IMR-90 (cell line): Measurements from ENCODE around the gene TP73. TPM values are rescaled to one million over a fixed set of nuclear protein-coding genes. Genes with fewer than 3 reads are reported as not detected.

Experiments
- ATAC-seq: fragments of 200-7000 bp; cut with Tn5 transposase; 2 replicates; pipeline ENCODE4 v1.9.1; 2020; ENCODE audit warnings: low read depth, mild to moderate bottlenecking, moderate library complexity
- BruUV-seq: library from RNA; stranded (reverse); fragments of 400-500 nt; replicated peaks from 2 replicates; lab custom pipeline; 2021; lab: Mats Ljungman, UMichigan
- CTCF ChIA-PET: fragments of 300-600 bp; formaldehyde crosslinking; extraction: SDS; loops from one replicate; lab custom pipeline; 2021; ENCODE audit warnings: antibody characterized with exemption; lab: Yijun Ruan, JAX
- POLR2A ChIA-PET: fragments of 300-600 bp; sonication (Branson Sonifier 250); formaldehyde crosslinking; loops from one replicate; lab custom pipeline; 2022; ENCODE audit warnings: antibody characterized with exemption; ENCODE audit not compliant: unreplicated experiment; lab: Charles Lee
- DNase-seq: peaks from one replicate; pipeline ENCODE4 v3.0.0; 2013
- H2AFZ ChIP-seq: replicated peaks from 2 replicates; pipeline ENCODE3; 2013; ENCODE audit warnings: low read length, mild to moderate bottlenecking; ENCODE audit not compliant: poor library complexity
- H2AK5ac ChIP-seq: 2 replicates; pipeline ENCODE4 v1.6.1; 2013; ENCODE audit warnings: low read depth, low read length, inconsistent platforms
- H2AK9ac ChIP-seq: replicated peaks from 2 replicates; pipeline ENCODE3; 2013; ENCODE audit warnings: mild to moderate bottlenecking, low read depth, low read length, moderate library complexity; ENCODE audit not compliant: poor library complexity
- H2BK120ac ChIP-seq: 2 replicates; pipeline ENCODE4 v1.6.1; 2013; ENCODE audit warnings: low read depth, low read length, inconsistent platforms
- H2BK15ac ChIP-seq: 3 replicates; pipeline ENCODE4 v1.6.1; 2013; ENCODE audit warnings: low read depth, low read length, inconsistent platforms
- H2BK20ac ChIP-seq: 2 replicates; pipeline ENCODE4 v1.6.1; 2013; ENCODE audit warnings: low read depth, mild to moderate bottlenecking, inconsistent platforms, low read length, moderate library complexity
- H2BK5ac ChIP-seq: 2 replicates; pipeline ENCODE4 v1.6.1; 2013; ENCODE audit warnings: mild to moderate bottlenecking, low read depth, low read length, inconsistent platforms; ENCODE audit not compliant: poor library complexity, severe bottlenecking
- H3K14ac ChIP-seq: replicated peaks from 2 replicates; pipeline ENCODE4 v1.6.1; 2013; ENCODE audit warnings: low read depth, low read length, inconsistent platforms
- H3K18ac ChIP-seq: 2 replicates; pipeline ENCODE4 v1.6.1; 2013; ENCODE audit warnings: low read depth, low read length, control low read depth
- H3K23ac ChIP-seq: 2 replicates; pipeline ENCODE4 v1.6.1; 2013; ENCODE audit warnings: low read depth, low read length, inconsistent platforms
- H3K27ac ChIP-seq: 2 replicates; pipeline ENCODE4 v1.5.1; 2013; ENCODE audit warnings: mild to moderate bottlenecking, control low read depth, low read length; ENCODE audit not compliant: insufficient read depth
- H3K27me3 ChIP-seq: 2 replicates; pipeline ENCODE4 v1.6.1; 2013; ENCODE audit warnings: low read length; ENCODE audit not compliant: control insufficient read depth, insufficient read depth
- H3K36me3 ChIP-seq: 2 replicates; pipeline ENCODE4 v1.6.1; 2013; ENCODE audit warnings: low read length, mixed read lengths; ENCODE audit not compliant: control insufficient read depth, insufficient read depth
- H3K4ac ChIP-seq: 2 replicates; pipeline ENCODE4 v1.6.1; 2013; ENCODE audit warnings: low read depth, low read length, inconsistent platforms
- H3K4me1 ChIP-seq: 2 replicates; pipeline ENCODE4 v1.6.1; 2013; ENCODE audit warnings: low read length, mixed read lengths; ENCODE audit not compliant: control insufficient read depth, insufficient read depth
- H3K4me2 ChIP-seq: 2 replicates; pipeline ENCODE4 v1.6.1; 2013; ENCODE audit warnings: low read depth, mild to moderate bottlenecking, control low read depth, low read length, moderate library complexity
- H3K4me3 ChIP-seq: 2 replicates; pipeline ENCODE4 v1.5.1; 2013; ENCODE audit warnings: low read depth, mild to moderate bottlenecking, control low read depth, low read length, moderate library complexity; ENCODE audit not compliant: insufficient read depth
- H3K56ac ChIP-seq: 2 replicates; pipeline ENCODE4 v1.6.1; 2013; ENCODE audit warnings: low read length, inconsistent platforms; ENCODE audit not compliant: insufficient read depth; ENCODE audit errors: extremely low read depth
- H3K79me1 ChIP-seq, 2 experiments: 2 replicates each; pipeline ENCODE4 v1.6.1; 2013; ENCODE audit warnings: low read length in 2 of 2, inconsistent platforms in 1 of 2, low read depth in 1 of 2
- H3K9ac ChIP-seq: 2 replicates; pipeline ENCODE4 v1.6.1; 2013; ENCODE audit warnings: low read depth, low read length, control low read depth
- H3K9me1 ChIP-seq: 2 replicates; pipeline ENCODE4 v1.6.1; 2013; ENCODE audit warnings: low read length, inconsistent platforms; ENCODE audit not compliant: insufficient read depth
- H3K9me3 ChIP-seq: 2 replicates; pipeline ENCODE4 v1.6.1; 2013; ENCODE audit warnings: low read length; ENCODE audit not compliant: control insufficient read depth, insufficient read depth
- H4K20me1 ChIP-seq: 2 replicates; pipeline ENCODE4 v1.6.1; 2013; ENCODE audit warnings: low read length, inconsistent platforms; ENCODE audit not compliant: insufficient read depth
- H4K5ac ChIP-seq: 2 replicates; pipeline ENCODE4 v1.6.1; 2013; ENCODE audit warnings: mild to moderate bottlenecking, low read depth, low read length, control low read depth
- H4K8ac ChIP-seq, 2 experiments: 2 replicates each; pipeline ENCODE4 v1.6.1; 2013; ENCODE audit warnings: low read depth in 2 of 2, low read length in 2 of 2, control low read depth in 1 of 2, inconsistent platforms in 1 of 2
- H4K91ac ChIP-seq: 2 replicates; pipeline ENCODE4 v1.6.1; 2013; ENCODE audit warnings: low read depth, low read length, inconsistent platforms; ENCODE audit not compliant: insufficient read depth
- CHD1 ChIP-seq: IDR thresholded peaks from 2 replicates; pipeline ENCODE4 v1.6.1; 2012; ENCODE audit warnings: low read depth, low read length, improper control_type of control experiment
- MXI1 ChIP-seq: IDR thresholded peaks from 2 replicates; pipeline ENCODE4 v1.6.1; 2012; ENCODE audit warnings: low read depth, mild to moderate bottlenecking, low read length, moderate library complexity, borderline replicate concordance
- NFE2L2 ChIP-seq: fragments of 150-350 bp; IDR thresholded peaks from 2 replicates; pipeline ENCODE4 v1.6.1; 2016; ENCODE audit warnings: low read depth, mild to moderate bottlenecking, low read length
- RFX5 ChIP-seq: IDR thresholded peaks from 2 replicates; pipeline ENCODE4 v1.8.0; 2012; ENCODE audit warnings: low read depth, mild to moderate bottlenecking, low read length, moderate library complexity
- WGBS, 2 experiments: methylation state at CpG; one replicate each; pipeline versions ENCODE4 v1.1.5 to v1.1.7; 2013; ENCODE audit warnings: missing lambda C conversion rate in 2 of 2; ENCODE audit not compliant: insufficient read length in 1 of 2; ENCODE audit errors: extremely low coverage in 2 of 2; 5-methylcytosine and 5-hydroxymethylcytosine counted together
- dilution Hi-C: fragments of 300-500 bp; cut with HindIII; formaldehyde crosslinking; loops from one replicate; pipeline ENCODE4 v1.14.3; 2018; ENCODE audit warnings: low sequenced_read_pairs; ENCODE audit not compliant: unreplicated experiment
- in situ Hi-C: fragments of 300-500 bp; cut with MboI; formaldehyde crosslinking; loops from 3 replicates; pipeline ENCODE4 v1.14.3; 2019; ENCODE audit warnings: low sequenced_read_pairs, inconsistent platforms, mixed read lengths
- intact Hi-C: fragments of 100-400 bp; cut with micrococcal nuclease; formaldehyde crosslinking; loops from 2 replicates; pipeline ENCODE4 v1.10.0; 2022
- polyA plus RNA-seq, 3 experiments: library from polyadenylated mRNA; depleted of rRNA; stranded (reverse); fragments of >200 nt; gene quantifications; 2 replicates each; pipeline ENCODE4 v1.2.3, GENCODE V29; 2012; ENCODE audit warnings: low replicate concordance in 1 of 3
- total RNA-seq: library from RNA; depleted of rRNA; stranded (reverse); fragments of >200 nt; gene quantifications from 2 replicates; pipeline ENCODE4 v1.2.3, GENCODE V29; 2012

Gene TP73
- total and polyA plus RNA-seq, 2 of the 4 experiments (the other 2 are of a cell fraction): not detected

- Histone ChIP-seq H2BK5ac (no peak overlapping the region), H3K9me3 (peaks cover 2% of the 10 kb centered on the region), H3K79me1 (no peaks in the 10 kb centered on the region), H2BK120ac (no peak overlapping the region), H4K5ac (no peak overlapping the region), H4K8ac (no peak overlapping the region), H4K20me1 (no peaks in the 10 kb centered on the region), H3K56ac (no peak overlapping the region), H2AK9ac (no peak overlapping the region), H3K23ac (no peak overlapping the region), H2BK20ac (no peak overlapping the region), H3K14ac (no peak overlapping the region), H3K4me1 (no peaks in the 10 kb centered on the region), H2AFZ (peak overlapping the region; percentile 21), H2AK5ac (no peak overlapping the region), H4K91ac (no peak overlapping the region), H3K4ac (no peak overlapping the region), H3K27me3 (peaks cover 25% of the 10 kb centered on the region), H3K9me1 (no peaks in the 10 kb centered on the region), H3K27ac (no peak overlapping the region), H2BK15ac (no peak overlapping the region), H3K18ac (no peak overlapping the region), H3K4me3 (no peak overlapping the region), H3K36me3 (no peaks in the 10 kb centered on the region), H3K4me2 (no peak overlapping the region), H3K9ac (no peak overlapping the region)
- DNase-seq: no peak
- no TSS peak for BruUV-seq
- CTCF ChIA-PET: no interaction called here
- 72% methylated on average over 12 of the region's 17 CpGs; no CpG with 5 or more reads in 1 of the 2 experiments for WGBS, 2 experiments
- intact Hi-C loops: no loop called here
- no peak for TF ChIP-seq NFE2L2
- no peak for TF ChIP-seq RFX5
- TF ChIP-seq CHD1: no peak
- no peak for TF ChIP-seq MXI1
- in situ Hi-C loops: no loop called here
- POLR2A ChIA-PET: no interaction called here
- dilution Hi-C loops: no loop called here
- no peak for ATAC-seq
Observed at GRCh38 chr1:3761296-3762010, 109.1 kb downstream of the TP73 start.
